HL-60/S4 (cell line): ENCODE measurements around the gene TREML2.
"Not testable (repeated sequence)": the region's sequence is repeated elsewhere in the genome, so short reads cannot be mapped to it uniquely, and the experiment has no call there.

Experiments used
- in situ Hi-C: fragments of 300-500 bp; cut with MboI; formaldehyde crosslinking; loops from 2 replicates; pipeline ENCODE4 v1.14.3; 2022; ENCODE audit warnings: low sequenced_read_pairs

TREML2 gene

GRCh38 chr6:41200901-41201763 is at the start of gene TREML2:
TREML2 (minus strand) TSS chr6:41201149; CDS start chr6:41201008, 141 bp downstream.
- in situ Hi-C loops: no loop called here

GRCh38 chr6:41247882-41248705 is 47.1 kb upstream of the TREML2 start:
- in situ Hi-C loops: no loop called here

- in situ Hi-C loops: no loop called here
These were observed 46.4 kb upstream of the TREML2 start for GRCh38 chr6:41247288-41247865.

- in situ Hi-C loops: not testable (repeated sequence)
These were observed 45.6 kb upstream of the TREML2 start for GRCh38 chr6:41246529-41246928.

- in situ Hi-C loops: no loop called here
These were observed 38.7 kb upstream of the TREML2 start for GRCh38 chr6:41239467-41240159.

- in situ Hi-C loops: no loop called here
These were observed 36.2 kb upstream of the TREML2 start for GRCh38 chr6:41237128-41237527.

- in situ Hi-C loops: no loop called here
These were observed 35.3 kb upstream of the TREML2 start for GRCh38 chr6:41236276-41236675.

- in situ Hi-C loops: no loop called here
These were observed 31.7 kb upstream of the TREML2 start for GRCh38 chr6:41232667-41233066.

- in situ Hi-C loops: no loop called here
These were observed 30.3 kb upstream of the TREML2 start for GRCh38 chr6:41231246-41231645.

- in situ Hi-C loops: loop anchor here (10.0 kb wide), 1 partner anchor 85 kb away; no protein-coding TSS in a partner anchor
These were observed 28.8 kb upstream of the TREML2 start for GRCh38 chr6:41229721-41230120.

- in situ Hi-C loops: loop anchor here (10.0 kb wide), 1 partner anchor 86 kb away; no protein-coding TSS in a partner anchor
These were observed 27.7 kb upstream of the TREML2 start for GRCh38 chr6:41228616-41229015.

GRCh38 chr6:41228096-41228495 is 27.1 kb upstream of the TREML2 start, which contains the start of gene TREML4:
TREML4 (plus strand) TSS chr6:41228349; CDS start chr6:41228428, 79 bp downstream.
- in situ Hi-C loops: loop anchor here (10.0 kb wide), 1 partner anchor 87 kb away; no protein-coding TSS in a partner anchor

- in situ Hi-C loops: loop anchor here (10.0 kb wide), 1 partner anchor 88 kb away; no protein-coding TSS in a partner anchor
These were observed 25.8 kb upstream of the TREML2 start for GRCh38 chr6:41226752-41227151.

- in situ Hi-C loops: loop anchor here (10.0 kb wide), 1 partner anchor 90 kb away; no protein-coding TSS in a partner anchor
These were observed 23.9 kb upstream of the TREML2 start for GRCh38 chr6:41224800-41225199.

GRCh38 chr6:41222513-41222912 is 21.6 kb upstream of the TREML2 start:
- in situ Hi-C loops: loop anchor here (10.0 kb wide), 1 partner anchor 92 kb away; no protein-coding TSS in a partner anchor

- in situ Hi-C loops: loop anchor here (10.0 kb wide), 1 partner anchor 93 kb away; no protein-coding TSS in a partner anchor
These were observed 21.1 kb upstream of the TREML2 start for GRCh38 chr6:41222045-41222444.

- in situ Hi-C loops: no loop called here
These were observed 15.7 kb upstream of the TREML2 start for GRCh38 chr6:41216616-41217015.

GRCh38 chr6:41215777-41216176 is 14.8 kb upstream of the TREML2 start:
- in situ Hi-C loops: no loop called here

GRCh38 chr6:41214559-41215238 is 13.8 kb upstream of the TREML2 start:
- in situ Hi-C loops: no loop called here
